MCF 10A (cell line): Measurements from ENCODE around the gene PIK3CG. TPM values are rescaled to one million over a fixed set of nuclear protein-coding genes. Genes with fewer than 3 reads are reported as not detected.

Experiments used
- BruUV-seq: library from RNA; stranded (reverse); fragments of 400-500 nt; replicated peaks from 2 replicates; lab custom pipeline; 2021; lab: Mats Ljungman, UMichigan
- CTCF ChIA-PET: fragments of 300-600 bp; sonication (Branson Sonifier 250); formaldehyde crosslinking; extraction: SDS; loops from one replicate; lab custom pipeline; 2021; ENCODE audit warnings: antibody characterized with exemption, inconsistent platforms; lab: Yijun Ruan, JAX
- POLR2A ChIA-PET: fragments of 300-600, 350-650 bp; sonication (Branson Sonifier 250); formaldehyde crosslinking; extraction: SDS; loops from one replicate; lab custom pipeline; 2020; ENCODE audit warnings: antibody characterized with exemption, inconsistent platforms; lab: Yijun Ruan, JAX
- DNase-seq: peaks from one replicate; pipeline ENCODE4 v3.0.0-alpha.2; 2018; ENCODE audit not compliant: unreplicated experiment
- H3K27ac Mint-ChIP-seq: one replicate; pipeline ENCODE4 v1.8.0; 2022; ENCODE audit warnings: mild to moderate bottlenecking, low read depth, mixed read lengths; ENCODE audit not compliant: unreplicated experiment
- H3K27me3 Mint-ChIP-seq: one replicate; pipeline ENCODE4 v1.8.0; 2022; ENCODE audit warnings: mixed read lengths; ENCODE audit not compliant: insufficient read depth, unreplicated experiment
- H3K36me3 Mint-ChIP-seq: one replicate; pipeline ENCODE4 v1.8.0; 2022; ENCODE audit warnings: mild to moderate bottlenecking, moderate library complexity, mixed read lengths; ENCODE audit not compliant: insufficient read depth, unreplicated experiment
- H3K4me1 Mint-ChIP-seq: one replicate; pipeline ENCODE4 v1.8.0; 2022; ENCODE audit warnings: mixed read lengths; ENCODE audit not compliant: insufficient read depth, unreplicated experiment
- H3K4me3 Mint-ChIP-seq: one replicate; pipeline ENCODE4 v1.8.0; 2022; ENCODE audit warnings: mild to moderate bottlenecking, moderate library complexity, mixed read lengths; ENCODE audit not compliant: unreplicated experiment
- H3K9me3 Mint-ChIP-seq: one replicate; pipeline ENCODE4 v1.8.0; 2022; ENCODE audit warnings: mixed read lengths; ENCODE audit not compliant: unreplicated experiment
- CTCF ChIP-seq: fragments of 200-600 bp; IDR thresholded peaks from one replicate; pipeline ENCODE4 v1.8.0; 2022; ENCODE audit warnings: antibody characterized with exemption, mild to moderate bottlenecking; ENCODE audit not compliant: unreplicated experiment
- intact Hi-C: fragments of 100-400 bp; cut with micrococcal nuclease; formaldehyde crosslinking; loops from 2 replicates; pipeline ENCODE4 v1.14.1; 2022
- total RNA-seq: library from RNA; stranded (reverse); gene quantifications from 2 replicates; pipeline ENCODE4 v1.2.3, GENCODE V29; 2022

Gene PIK3CG
- total RNA-seq, 1 experiment from 2014 or later = not detected

GRCh38 chr7:106874076-106874475 lies 9.0 kb downstream of the PIK3CG start:
- no peak for TF ChIP-seq CTCF
- intact Hi-C loops = no loop called here
- no TSS peak for BruUV-seq
- Mint-ChIP-seq H3K4me3 (no peak overlapping the region), H3K27ac (no peak overlapping the region), H3K4me1 (no peaks in the 10 kb centered on the region), H3K36me3 (no peaks in the 10 kb centered on the region), H3K27me3 (peaks cover 27% of the 10 kb centered on the region), H3K9me3 (no peaks in the 10 kb centered on the region)
- DNase-seq = no peak
- ChIA-PET POLR2A (no interaction called here), CTCF (no interaction called here)

- no peak for TF ChIP-seq CTCF
- no peak for DNase-seq
- H3K9me3 Mint-ChIP-seq = no peaks in the 10 kb centered on the region
- CTCF ChIA-PET = no interaction called here
- intact Hi-C loops = no loop called here
- POLR2A ChIA-PET = no interaction called here
- no peak overlapping the region for H3K4me3 Mint-ChIP-seq
- no peaks in the 10 kb centered on the region for H3K4me1 Mint-ChIP-seq
- H3K27ac Mint-ChIP-seq = no peak overlapping the region
- H3K36me3 Mint-ChIP-seq = no peaks in the 10 kb centered on the region
- no TSS peak for BruUV-seq
- H3K27me3 Mint-ChIP-seq = peaks cover 40% of the 10 kb centered on the region
These were observed 10.4 kb downstream of the PIK3CG start for GRCh38 chr7:106875508-106875907.

- ChIA-PET POLR2A (no interaction called here), CTCF (no interaction called here)
- Mint-ChIP-seq H3K4me1 (no peaks in the 10 kb centered on the region), H3K4me3 (no peak overlapping the region), H3K27ac (no peak overlapping the region), H3K36me3 (no peaks in the 10 kb centered on the region), H3K9me3 (no peaks in the 10 kb centered on the region), H3K27me3 (peaks cover 70% of the 10 kb centered on the region)
- TF ChIP-seq CTCF = no peak
- no TSS peak for BruUV-seq
- intact Hi-C loops = no loop called here
- DNase-seq = no peak
These were observed 13.8 kb downstream of the PIK3CG start for GRCh38 chr7:106878748-106879439.

GRCh38 chr7:106881984-106882383 lies 16.9 kb downstream of the PIK3CG start:
- no peak overlapping the region for H3K4me3 Mint-ChIP-seq
- POLR2A ChIA-PET = interaction anchor here (0.7 kb wide), 1 partner anchor 308 kb away, joined by 3 read pairs; no protein-coding TSS in a partner anchor
- no peaks in the 10 kb centered on the region for H3K4me1 Mint-ChIP-seq
- no peaks in the 10 kb centered on the region for H3K36me3 Mint-ChIP-seq
- peaks cover 93% of the 10 kb centered on the region for H3K27me3 Mint-ChIP-seq
- no peak for DNase-seq
- no peak for TF ChIP-seq CTCF
- H3K27ac Mint-ChIP-seq = no peak overlapping the region
- intact Hi-C loops = no loop called here
- no peaks in the 10 kb centered on the region for H3K9me3 Mint-ChIP-seq
- no TSS peak for BruUV-seq
- CTCF ChIA-PET = interaction anchor here (0.6 kb wide), 1 partner anchor 19 kb away, joined by 3 read pairs; no protein-coding TSS in a partner anchor
